GM12872 (cell line): ENCODE results near the gene CACFD1.

Source experiments
- CTCF ChIP-seq: IDR thresholded peaks from 3 replicates; pipeline ENCODE4 v1.5.1; 2011; ENCODE audit warnings: low read depth, mild to moderate bottlenecking, low read length, moderate library complexity; ENCODE audit not compliant: insufficient read depth

The CACFD1 gene

GRCh38 chr9:133493428-133493827, 33.6 kb downstream of the CACFD1 start:
- no peak for TF ChIP-seq CTCF

GRCh38 chr9:133493845-133494540, 34.2 kb downstream of the CACFD1 start:
- no peak for TF ChIP-seq CTCF

GRCh38 chr9:133494636-133495326, 35.0 kb downstream of the CACFD1 start:
- no peak for TF ChIP-seq CTCF

GRCh38 chr9:133495327-133496293, 35.8 kb downstream of the CACFD1 start:
- TF ChIP-seq CTCF: no peak

- TF ChIP-seq CTCF: no peak
Observed at GRCh38 chr9:133496861-133497842, 37.4 kb downstream of the CACFD1 start.

- no peak for TF ChIP-seq CTCF
Observed at GRCh38 chr9:133499132-133499891, 39.5 kb downstream of the CACFD1 start.
